Measurements from ENCODE around the gene SLAIN1.
A peak's percentile ranks its signal among the peaks of the same experiment; 100 is the strongest.
"Not testable (repeated sequence)": the region's sequence is repeated elsewhere in the genome, so short reads cannot be mapped to it uniquely, and the experiment has no call there.

The SLAIN1 gene

GRCh38 chr13:77697217-77698103 lies at the start of gene SLAIN1:
TSS of gene SLAIN1 (plus strand) at chr13:77697687. CDS start at chr13:77697914, 227 bp downstream.
- DNase-seq, result peak; percentile 81

DNA sequence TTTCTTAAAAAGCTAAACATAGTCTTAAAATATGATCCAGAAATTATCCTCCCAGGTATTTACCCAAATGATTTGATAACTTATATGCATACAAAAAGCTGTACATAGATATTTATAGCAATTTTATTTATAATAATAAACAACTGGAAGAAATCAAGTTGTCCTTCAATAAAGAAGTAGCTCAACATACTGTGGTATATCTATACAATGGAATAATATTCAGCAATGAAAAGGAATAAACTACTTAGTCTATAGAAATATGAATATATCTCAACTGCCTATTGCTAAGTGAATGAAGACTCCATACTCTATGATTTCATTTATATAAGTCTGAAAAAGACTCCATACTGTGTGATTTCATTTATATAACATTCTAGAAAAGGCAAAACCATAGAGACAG lies 47.1 kb upstream of the SLAIN1 start:
- no peak for DNase-seq

- no peak for DNase-seq
These were observed 44.2 kb upstream of the SLAIN1 start for GRCh38 chr13:77653301-77653700.

GRCh38 chr13:77660016-77660415 lies 37.5 kb upstream of the SLAIN1 start:
- not testable (repeated sequence) for DNase-seq

DNA sequence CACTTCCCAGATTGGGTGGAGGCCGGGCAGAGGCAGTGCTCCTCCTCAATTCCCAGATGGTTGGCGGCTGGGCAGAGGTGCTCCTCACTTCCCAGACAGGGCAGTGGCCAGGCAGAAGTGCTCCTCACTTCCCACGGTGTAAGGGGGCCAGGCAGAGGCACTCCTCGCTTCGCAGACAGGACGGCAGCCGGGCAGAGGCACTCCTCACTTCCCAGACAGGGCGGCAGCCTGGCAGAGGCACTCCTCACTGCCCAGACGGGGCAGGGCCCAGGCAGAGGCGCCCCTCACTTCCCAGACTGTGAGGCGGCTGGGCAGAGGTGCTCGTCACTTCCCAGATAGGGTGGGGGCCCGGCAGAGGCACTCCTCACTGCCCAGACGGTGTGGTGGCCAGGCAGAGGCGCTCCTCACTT lies 36.6 kb upstream of the SLAIN1 start:
- no peak for DNase-seq

DNA sequence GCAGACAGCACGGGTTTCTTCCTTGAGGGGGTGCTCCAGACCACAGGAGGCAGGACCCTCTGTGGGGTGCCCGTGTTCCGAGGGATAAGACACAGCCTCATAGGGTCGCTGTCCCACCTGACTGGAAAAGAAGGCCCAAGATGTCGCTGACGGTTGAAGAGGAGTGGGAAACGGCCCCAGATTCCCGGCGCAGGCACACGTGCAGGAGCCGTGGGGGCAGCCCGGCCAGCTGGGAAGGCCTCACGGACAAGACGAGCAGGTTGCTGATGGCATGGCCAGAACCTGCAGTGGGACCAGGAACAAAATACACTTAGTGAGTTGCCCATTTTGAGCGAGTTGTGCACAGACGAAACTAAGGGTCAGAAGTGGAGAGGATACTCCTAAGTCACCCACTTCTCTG lies 35.2 kb upstream of the SLAIN1 start:
- DNase-seq, result not testable (repeated sequence)

DNA sequence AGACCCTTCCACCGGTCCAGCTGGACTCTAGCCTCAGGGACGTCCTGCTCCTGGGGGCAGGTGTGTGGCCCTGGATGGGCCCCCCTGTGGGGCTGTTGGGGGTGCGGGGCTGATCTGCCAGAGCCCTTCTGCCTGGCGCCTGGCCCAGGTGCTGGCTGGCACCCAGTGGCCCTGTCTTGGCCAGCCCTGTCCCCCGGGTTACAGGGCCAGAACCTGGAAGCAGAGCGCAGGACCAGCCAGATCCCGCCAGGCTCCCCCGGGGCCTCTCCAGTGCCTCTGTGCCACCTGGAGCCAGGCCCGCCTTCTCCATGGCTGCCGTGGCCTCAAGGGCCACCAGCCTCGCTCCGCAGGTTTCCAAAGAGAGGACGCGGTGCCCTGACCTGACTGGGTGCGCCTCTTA lies 34.7 kb upstream of the SLAIN1 start:
- DNase-seq, result not testable (repeated sequence)

GRCh38 chr13:77674852-77675251 lies 22.6 kb upstream of the SLAIN1 start:
- DNase-seq, result no peak

DNA sequence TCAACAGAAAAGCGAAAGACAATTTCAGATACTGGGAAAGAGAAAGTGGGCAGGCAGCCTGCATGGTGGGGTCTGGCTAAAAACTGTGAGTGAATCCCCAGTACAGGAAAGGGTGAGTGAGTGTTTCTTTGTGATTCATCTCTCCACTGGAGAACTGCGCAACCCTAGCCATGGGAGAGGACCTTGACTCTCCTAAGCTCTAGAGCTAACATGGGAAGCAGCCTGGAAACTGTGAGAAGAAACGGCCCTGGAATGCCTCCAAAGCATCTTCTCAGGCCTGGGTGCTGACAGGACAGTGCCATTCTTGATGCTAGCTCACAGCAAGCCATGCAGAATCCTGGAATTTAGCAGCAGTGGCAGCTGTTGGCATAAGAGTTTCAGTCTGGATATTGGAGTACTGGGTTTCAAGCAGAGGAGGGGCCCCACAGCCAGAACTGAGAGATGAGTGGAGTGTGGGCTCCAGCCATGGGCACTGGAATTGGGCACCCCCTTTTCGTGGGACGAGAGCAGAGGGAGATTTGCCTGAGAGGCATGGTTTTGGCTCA lies 18.7 kb upstream of the SLAIN1 start:
- DNase-seq, result no peak

DNA sequence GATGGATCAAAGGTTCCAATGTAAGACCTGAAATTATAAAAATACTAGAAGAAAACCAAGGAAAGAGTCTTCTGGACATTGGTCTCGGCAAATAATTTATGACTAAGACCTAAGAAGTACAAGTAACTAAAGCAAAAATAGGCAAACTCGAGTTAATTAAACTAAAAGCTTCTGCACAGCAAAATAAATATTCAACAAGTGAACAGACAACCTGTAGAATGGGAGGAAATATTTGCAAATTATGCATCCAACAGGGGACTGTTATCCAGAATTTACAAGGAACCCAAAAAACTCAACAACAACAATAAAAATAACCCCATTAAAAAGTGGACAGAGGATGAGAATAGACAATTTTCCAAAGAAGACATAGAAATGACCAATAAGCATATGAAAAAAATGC lies 9.7 kb upstream of the SLAIN1 start:
- DNase-seq, result no peak

- no peak for DNase-seq
These were observed 5.6 kb upstream of the SLAIN1 start for GRCh38 chr13:77691871-77692270.

GRCh38 chr13:77692746-77693448 lies 4.6 kb upstream of the SLAIN1 start:
- no peak for DNase-seq

DNA sequence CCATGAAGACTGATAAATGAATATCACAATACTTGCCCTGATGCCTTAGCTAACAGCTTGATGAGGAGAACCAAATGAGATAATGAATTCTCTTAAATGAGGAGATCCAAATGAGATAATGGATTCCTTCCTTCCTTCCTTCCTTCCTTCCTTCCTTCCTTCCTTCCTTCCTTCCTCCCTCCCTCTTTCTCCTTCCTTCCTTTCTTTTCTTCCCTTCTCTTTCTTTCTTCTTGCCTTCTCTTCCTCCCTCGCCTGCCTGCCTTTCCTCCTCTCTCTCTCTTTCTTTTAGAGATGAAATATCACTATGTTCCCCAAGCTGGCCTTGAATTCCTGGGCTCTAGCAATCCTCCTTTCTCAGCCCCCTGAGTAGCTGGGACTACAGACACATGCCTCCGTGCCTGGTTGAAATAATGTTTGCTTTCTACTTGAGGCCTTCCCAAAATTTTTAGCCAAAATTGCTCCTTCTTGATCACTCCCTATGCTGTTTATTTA lies 4.0 kb upstream of the SLAIN1 start:
- DNase-seq, result no peak

DNA sequence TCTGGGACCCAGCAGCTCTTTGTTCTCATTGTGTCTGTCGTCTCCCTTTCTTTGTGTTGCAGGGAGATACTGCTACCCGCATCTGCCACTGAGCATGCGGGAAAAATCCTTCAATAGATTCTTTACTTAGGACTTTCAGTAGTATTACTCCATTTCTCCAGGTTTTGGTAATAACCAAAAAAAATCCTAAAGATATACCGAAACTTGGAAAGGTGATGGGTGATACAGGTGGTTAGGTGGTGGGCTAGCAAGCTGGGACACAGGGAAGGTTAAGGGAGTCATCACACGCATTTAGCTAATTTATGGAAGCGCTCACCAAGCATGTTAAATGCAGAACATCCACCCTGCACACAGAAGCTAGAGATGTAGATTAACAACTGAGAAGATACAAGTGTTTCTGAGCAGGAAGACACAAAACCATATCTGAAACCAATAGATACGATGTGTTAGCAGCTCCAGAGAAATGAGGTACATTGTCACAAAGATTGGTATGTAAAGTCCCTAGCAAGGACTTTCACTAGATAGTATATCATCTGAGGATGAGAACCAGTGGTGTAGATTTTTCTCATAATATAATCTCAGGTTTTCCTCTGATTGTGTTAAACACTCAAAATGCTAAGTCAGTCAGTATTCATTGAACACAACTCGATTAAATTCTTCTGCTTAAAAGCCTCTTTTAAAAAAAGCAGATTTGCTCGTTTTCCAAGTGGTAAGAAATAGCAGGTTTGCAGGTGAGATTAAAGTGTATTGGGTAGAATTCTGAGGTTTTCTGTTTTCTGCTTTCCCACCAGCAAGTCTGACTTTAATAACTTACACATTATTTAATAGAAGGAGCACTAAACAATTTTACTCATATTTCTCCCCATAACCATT lies 1.2 kb upstream of the SLAIN1 start:
- DNase-seq, result no peak

- no peak for DNase-seq
These were observed 639 bp upstream of the SLAIN1 start for GRCh38 chr13:77696879-77697216.

DNA sequence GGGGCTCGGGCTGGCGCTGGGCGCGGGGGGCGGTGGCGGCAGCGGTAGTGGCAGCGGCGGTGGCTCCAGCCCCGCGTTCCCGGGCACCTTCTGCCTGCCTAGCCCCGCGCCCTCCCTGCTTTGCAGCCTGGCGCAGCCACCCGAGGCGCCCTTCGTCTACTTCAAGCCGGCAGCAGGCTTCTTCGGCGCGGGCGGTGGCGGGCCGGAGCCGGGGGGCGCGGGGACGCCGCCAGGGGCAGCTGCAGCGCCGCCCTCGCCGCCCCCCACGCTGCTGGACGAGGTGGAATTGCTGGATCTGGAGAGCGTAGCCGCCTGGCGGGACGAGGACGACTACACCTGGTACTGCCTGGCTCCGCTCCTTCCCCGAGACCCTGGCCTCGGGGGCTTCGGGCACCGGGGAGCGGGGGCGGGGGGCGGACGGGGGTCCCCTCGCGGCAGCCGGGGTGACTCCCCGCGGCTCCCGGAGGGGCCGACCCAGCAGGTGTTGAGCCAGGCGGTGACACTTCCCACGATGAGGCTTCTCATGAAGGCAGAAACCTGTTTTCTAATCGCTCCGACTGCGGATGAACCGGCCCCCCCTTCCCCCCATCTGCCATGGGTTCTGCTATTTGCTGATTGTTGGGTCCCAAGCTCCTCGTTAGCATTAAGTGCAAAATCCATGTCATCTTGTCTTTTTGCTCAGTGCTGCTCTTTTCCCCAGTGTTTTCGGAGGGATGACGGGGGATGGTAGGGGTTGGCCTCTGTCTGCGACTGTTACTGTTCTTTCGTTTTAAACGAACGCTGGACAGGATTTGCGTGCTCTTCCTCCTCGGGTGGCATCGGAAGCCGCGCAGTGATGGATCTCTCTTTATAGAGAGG lies 943 bp downstream of the SLAIN1 start:
- peak; percentile 58 for DNase-seq

GRCh38 chr13:77699059-77699680 lies 1.7 kb downstream of the SLAIN1 start:
- no peak for DNase-seq

GRCh38 chr13:77701305-77701704 lies 3.8 kb downstream of the SLAIN1 start:
- no peak for DNase-seq

- DNase-seq, result no peak
These were observed 4.9 kb downstream of the SLAIN1 start for GRCh38 chr13:77702366-77702765.

DNA sequence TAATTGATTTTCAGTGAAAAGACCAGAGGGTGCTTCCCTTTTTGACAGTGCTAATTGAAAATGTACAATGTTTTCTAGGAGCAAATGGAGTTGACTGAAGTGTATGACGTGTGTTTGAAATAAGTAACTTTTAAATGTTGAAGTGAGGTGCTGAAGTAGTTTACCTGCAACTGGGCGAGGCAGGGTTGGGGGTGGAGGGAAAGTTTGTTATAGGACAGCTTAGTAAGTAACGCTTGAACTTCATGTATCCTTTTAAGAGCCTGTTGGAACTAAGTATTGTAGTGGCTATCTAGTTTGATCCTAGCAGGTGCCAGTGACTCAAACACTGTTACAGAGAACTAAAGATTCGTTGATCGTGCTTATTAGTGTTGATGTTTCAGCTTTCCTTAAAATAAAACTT lies 5.9 kb downstream of the SLAIN1 start:
- no peak for DNase-seq

- no peak for DNase-seq
These were observed 16.8 kb downstream of the SLAIN1 start for GRCh38 chr13:77714119-77714755.
